Measurements from ENCODE around the gene CAB39.

CAB39 gene

DNA sequence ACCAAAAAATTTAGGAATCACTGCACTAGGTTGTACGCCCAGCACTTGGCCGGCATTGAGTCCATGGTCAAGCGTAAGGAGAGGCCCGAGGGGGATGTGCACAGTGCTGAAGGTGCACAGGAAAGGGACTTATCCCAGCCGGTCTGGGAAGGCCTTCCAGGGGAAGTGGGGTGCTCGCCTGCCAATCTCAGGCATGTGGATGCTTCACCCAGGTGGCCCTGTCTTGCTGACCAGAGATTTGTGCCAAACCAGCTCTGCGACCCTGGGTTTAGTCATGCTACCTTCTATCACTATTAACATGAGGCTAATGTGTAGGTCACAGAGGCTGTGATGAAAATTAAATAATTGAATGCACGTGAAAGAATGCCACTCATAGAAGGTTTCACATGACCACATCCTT lies 150.4 kb downstream of the CAB39 start:
- Mint-ChIP-seq H3K4me1 (peaks cover 69% of the 10 kb centered on the region), H3K9me3 (peaks cover 9% of the 10 kb centered on the region), H3K27me3 (ENCODE audit: low read depth, poor library complexity) (peaks cover 6% of the 10 kb centered on the region), H3K27ac (no peak overlapping the region), H3K4me3 (peak overlapping the region; percentile 90), H3K36me3 (ENCODE audit: low read depth) (no peaks in the 10 kb centered on the region)
- DNase-seq, result no peak
- no peak for TF ChIP-seq CTCF (IDR thresholded peaks at IDR 0.05)

GRCh38 chr2:230863442-230864121 lies 150.9 kb downstream of the CAB39 start:
- Mint-ChIP-seq H3K4me3 (peak overlapping the region; percentile 90), H3K4me1 (peaks cover 75% of the 10 kb centered on the region), H3K27ac (no peak overlapping the region), H3K36me3 (ENCODE audit: low read depth) (no peaks in the 10 kb centered on the region), H3K9me3 (peaks cover 6% of the 10 kb centered on the region), H3K27me3 (ENCODE audit: low read depth, poor library complexity) (peaks cover 3% of the 10 kb centered on the region)
- no peak for TF ChIP-seq CTCF (IDR thresholded peaks at IDR 0.05)
- DNase-seq, result no peak

- Mint-ChIP-seq H3K4me1 (peaks cover 81% of the 10 kb centered on the region), H3K27me3 (ENCODE audit: low read depth, poor library complexity) (peaks cover 3% of the 10 kb centered on the region), H3K27ac (peak overlapping the region; percentile 95), H3K9me3 (no peaks in the 10 kb centered on the region), H3K36me3 (ENCODE audit: low read depth) (no peaks in the 10 kb centered on the region), H3K4me3 (peak overlapping the region; percentile 90)
- no peak for TF ChIP-seq CTCF (IDR thresholded peaks at IDR 0.05)
- DNase-seq, result no peak
These were observed 151.5 kb downstream of the CAB39 start for GRCh38 chr2:230864122-230864604.

- DNase-seq, result peak; percentile 82
These were observed 152.1 kb downstream of the CAB39 start, which contains the start of gene ITM2C for GRCh38 chr2:230864605-230865306. ITM2C (plus strand) TSS chr2:230864942; CDS start chr2:230865026, 84 bp downstream.

GRCh38 chr2:230865307-230865765 lies 152.7 kb downstream of the CAB39 start:
- peaks cover 3% of the 10 kb centered on the region for H3K27me3 Mint-ChIP-seq (ENCODE audit: low read depth, poor library complexity)
- DNase-seq, result no peak
- no peaks in the 10 kb centered on the region for H3K9me3 Mint-ChIP-seq
- no peak for TF ChIP-seq CTCF (IDR thresholded peaks at IDR 0.05)
- no peaks in the 10 kb centered on the region for H3K36me3 Mint-ChIP-seq (ENCODE audit: low read depth)
- peak overlapping the region; percentile 79 for H3K27ac Mint-ChIP-seq
- peaks cover 84% of the 10 kb centered on the region for H3K4me1 Mint-ChIP-seq
- H3K4me3 Mint-ChIP-seq, result peak overlapping the region; percentile 90

More at GRCh38 chr2:230864605-230865306, 152.1 kb downstream of the CAB39 start, which contains the start of gene ITM2C:
- Mint-ChIP-seq H3K27ac (peak within 1 kb of the TSS; percentile 95), H3K9me3 (no peaks in the 10 kb centered on the region), H3K36me3 (ENCODE audit: low read depth) (no peaks in the 10 kb centered on the region), H3K4me3 (peak within 1 kb of the TSS; percentile 90), H3K4me1 (peaks cover 81% of the 10 kb centered on the region), H3K27me3 (ENCODE audit: low read depth, poor library complexity) (peaks cover 3% of the 10 kb centered on the region)
- peak; percentile 12 for TF ChIP-seq CTCF (IDR thresholded peaks at IDR 0.05)
